PC-3 (cell line): ENCODE data around the gene DLGAP1. TPM values are rescaled to one million over a fixed set of nuclear protein-coding genes. Genes with fewer than 3 reads are reported as not detected.

ENCODE experiments used
- ATAC-seq: fragments of 200-7000 bp; cut with Tn5 transposase; 2 replicates; pipeline ENCODE4 v1.9.1; 2020; ENCODE audit warnings: mild to moderate bottlenecking, moderate library complexity
- BruUV-seq: library from RNA; stranded (reverse); fragments of 400-500 nt; replicated peaks from 2 replicates; lab custom pipeline; 2021; lab: Mats Ljungman, UMichigan
- CTCF ChIA-PET: fragments of 300-600 bp; sonication (Branson Sonifier 250); formaldehyde crosslinking; loops from one replicate; lab custom pipeline; 2022; ENCODE audit warnings: antibody characterized with exemption; lab: Charles Lee
- POLR2A ChIA-PET: fragments of 300-600 bp; sonication (Branson Sonifier 250); formaldehyde crosslinking; loops from one replicate; lab custom pipeline; 2022; ENCODE audit warnings: antibody characterized with exemption; ENCODE audit not compliant: unreplicated experiment; lab: Charles Lee
- DNase-seq: peaks from one replicate; pipeline ENCODE4 v3.0.0-alpha.2; 2015
- H2AFZ ChIP-seq: fragments of 300-600 bp; sonication (generic); 2 replicates; pipeline ENCODE4 v1.6.0; 2016; ENCODE audit warnings: antibody characterized with exemption, low read length
- H3F3A ChIP-seq: fragments of 300-600 bp; sonication (generic); one replicate; pipeline ENCODE4 v1.6.0; 2017; ENCODE audit warnings: antibody characterized with exemption, low read length, control low read depth, mild to moderate bottlenecking; ENCODE audit not compliant: unreplicated experiment
- H3K27ac ChIP-seq: fragments of 300-600 bp; sonication (generic); 2 replicates; pipeline ENCODE4 v1.5.1; 2016; ENCODE audit warnings: mild to moderate bottlenecking, low read length
- H3K27me3 ChIP-seq: fragments of 300-600 bp; sonication (generic); 2 replicates; pipeline ENCODE4 v1.6.1; 2016; ENCODE audit warnings: low read length, mixed read lengths
- H3K36me3 ChIP-seq: fragments of 300-600 bp; sonication (generic); 2 replicates; pipeline ENCODE4 v1.6.1; 2016; ENCODE audit warnings: low read depth, mixed run types, low read length, mixed read lengths
- H3K4me1 ChIP-seq: fragments of 300-600 bp; sonication (generic); 2 replicates; pipeline ENCODE4 v1.5.1; 2016; ENCODE audit warnings: low read length; ENCODE audit not compliant: insufficient read depth
- H3K4me2 ChIP-seq: fragments of 300-600 bp; sonication (generic); 2 replicates; pipeline ENCODE4 v1.6.0; 2016; ENCODE audit warnings: low read length
- H3K4me3 ChIP-seq: fragments of 300-600 bp; sonication (generic); 2 replicates; pipeline ENCODE4 v1.5.1; 2016; ENCODE audit warnings: mild to moderate bottlenecking, low read length, mixed read lengths
- H3K79me2 ChIP-seq: fragments of 300-600 bp; sonication (generic); 2 replicates; pipeline ENCODE4 v1.6.1; 2017; ENCODE audit warnings: low read length, mixed read lengths
- H3K9ac ChIP-seq: fragments of 300-600 bp; sonication (generic); 2 replicates; pipeline ENCODE4 v1.6.0; 2016; ENCODE audit warnings: mild to moderate bottlenecking, low read length
- H3K9me2 ChIP-seq: fragments of 300-600 bp; sonication (generic); replicated peaks from 2 replicates; pipeline ENCODE4 v1.6.1; 2016; ENCODE audit warnings: mixed run types, low read length, mixed read lengths
- H3K9me3 ChIP-seq: fragments of 300-600 bp; sonication (generic); 2 replicates; pipeline ENCODE4 v1.6.1; 2016; ENCODE audit warnings: low read length, mixed read lengths
- H4K20me1 ChIP-seq: fragments of 300-600 bp; sonication (generic); 2 replicates; pipeline ENCODE4 v1.6.1; 2016; ENCODE audit warnings: low read length, mixed read lengths
- CTCF ChIP-seq: fragments of 300-600 bp; sonication (generic); conservative IDR thresholded peaks from 2 replicates; pipeline ENCODE4 v1.5.1; 2017; ENCODE audit warnings: antibody characterized with exemption, low read depth, mild to moderate bottlenecking, low read length
- EZH2 ChIP-seq: fragments of 300-600 bp; sonication (generic); IDR thresholded peaks from one replicate; pipeline ENCODE4 v1.6.1; 2017; ENCODE audit warnings: antibody characterized with exemption, mild to moderate bottlenecking, low read length; ENCODE audit not compliant: unreplicated experiment
- EZH2phosphoT487 ChIP-seq: fragments of 300-600 bp; sonication (generic); IDR thresholded peaks from 2 replicates; pipeline ENCODE4 v1.6.1; 2018; ENCODE audit warnings: mild to moderate bottlenecking, antibody characterized with exemption, low read length, borderline replicate concordance
- intact Hi-C: fragments of 100-400 bp; cut with micrococcal nuclease; formaldehyde crosslinking; loops from 2 replicates; pipeline ENCODE4 v1.9.0; 2023
- total RNA-seq: library from RNA; depleted of rRNA; stranded (reverse); fragments of >200 nt; gene quantifications from 2 replicates; pipeline ENCODE4 v1.2.3, GENCODE V29; 2014

DLGAP1 gene
- total RNA-seq, 1 experiment from 2014 or later = not detected

- intact Hi-C loops = no loop called here
- DNase-seq = no peak
- no TSS peak for BruUV-seq
- no peak for TF ChIP-seq EZH2phosphoT487
- TF ChIP-seq CTCF = no peak
- no peak for TF ChIP-seq EZH2
- Histone ChIP-seq H3K9me3 (no peaks in the 10 kb centered on the region), H3K9me2 (no peaks in the 10 kb centered on the region), H3K79me2 (no peaks in the 10 kb centered on the region), H3K4me1 (peaks cover 8% of the 10 kb centered on the region), H3K4me2 (no peak overlapping the region), H2AFZ (no peak overlapping the region), H3K4me3 (no peak overlapping the region), H3K27ac (no peak overlapping the region), H3K27me3 (no peaks in the 10 kb centered on the region), H3K9ac (no peak overlapping the region), H4K20me1 (no peaks in the 10 kb centered on the region), H3F3A (no peaks in the 10 kb centered on the region), H3K36me3 (no peaks in the 10 kb centered on the region)
- ATAC-seq = no peak
- POLR2A ChIA-PET = interaction anchor here (0.6 to 0.7 kb wide), 2 partner anchors 9 to 203 kb away, joined by 4 to 27 read pairs; no protein-coding TSS in a partner anchor
- CTCF ChIA-PET = no interaction called here
Observed at GRCh38 chr18:3661989-3662388, 793.1 kb downstream of the DLGAP1 start.

GRCh38 chr18:3660739-3661515 is 794.2 kb downstream of the DLGAP1 start:
- H3K9ac ChIP-seq = no peak overlapping the region
- H4K20me1 ChIP-seq = no peaks in the 10 kb centered on the region
- POLR2A ChIA-PET = interaction anchor here (0.6 kb wide), 2 partner anchors 35 to 111 kb away, joined by 3 to 6 read pairs; no protein-coding TSS in a partner anchor
- no peak overlapping the region for H3K4me2 ChIP-seq
- no peaks in the 10 kb centered on the region for H3F3A ChIP-seq
- H3K4me3 ChIP-seq = no peak overlapping the region
- H2AFZ ChIP-seq = no peak overlapping the region
- peaks cover 5% of the 10 kb centered on the region for H3K4me1 ChIP-seq
- TF ChIP-seq EZH2phosphoT487 (no peak), EZH2 (no peak), CTCF (no peak)
- BruUV-seq = no TSS peak
- no peaks in the 10 kb centered on the region for H3K79me2 ChIP-seq
- no peak for ATAC-seq
- no peaks in the 10 kb centered on the region for H3K9me3 ChIP-seq
- DNase-seq = no peak
- H3K9me2 ChIP-seq = no peaks in the 10 kb centered on the region
- CTCF ChIA-PET = no interaction called here
- H3K36me3 ChIP-seq = no peaks in the 10 kb centered on the region
- H3K27me3 ChIP-seq = no peaks in the 10 kb centered on the region
- no peak overlapping the region for H3K27ac ChIP-seq
- intact Hi-C loops = no loop called here

- Histone ChIP-seq H4K20me1 (no peaks in the 10 kb centered on the region), H3K4me2 (no peak overlapping the region), H3F3A (no peaks in the 10 kb centered on the region), H3K9ac (no peak overlapping the region), H3K79me2 (no peaks in the 10 kb centered on the region), H3K4me3 (no peak overlapping the region), H3K36me3 (no peaks in the 10 kb centered on the region), H3K9me2 (no peaks in the 10 kb centered on the region), H3K4me1 (peaks cover 3% of the 10 kb centered on the region), H3K27ac (no peak overlapping the region), H3K9me3 (no peaks in the 10 kb centered on the region), H3K27me3 (no peaks in the 10 kb centered on the region), H2AFZ (no peak overlapping the region)
- TF ChIP-seq EZH2phosphoT487 = no peak
- no peak for TF ChIP-seq EZH2
- no peak for TF ChIP-seq CTCF
- intact Hi-C loops = no loop called here
- no peak for ATAC-seq
- POLR2A ChIA-PET = interaction anchor here (0.5 kb wide), 1 partner anchor 205 kb away, joined by 3 read pairs; no protein-coding TSS in a partner anchor
- BruUV-seq = no TSS peak
- DNase-seq = no peak
- CTCF ChIA-PET = no interaction called here
Observed at GRCh38 chr18:3658529-3658928, 796.6 kb downstream of the DLGAP1 start.
